KMS-11 (cell line): ENCODE data around the gene BTBD19.
A peak's percentile ranks its signal among the peaks of the same experiment; 100 is the strongest.

Experiments
- H2AFZ ChIP-seq: fragments of 200-600 bp; sonication (generic); 2 replicates; pipeline ENCODE4 v1.6.1; 2016; ENCODE audit warnings: antibody characterized with exemption, mixed run types, low read depth
- H3K27ac ChIP-seq: fragments of 200-600 bp; sonication (generic); 2 replicates; pipeline ENCODE4 v1.6.1; 2016; ENCODE audit warnings: mild to moderate bottlenecking, mixed run types
- H3K27me3 ChIP-seq: fragments of 200-600 bp; sonication (generic); 2 replicates; pipeline ENCODE4 v1.6.1; 2017; ENCODE audit warnings: mild to moderate bottlenecking, low read depth, mixed run types, moderate library complexity; ENCODE audit not compliant: insufficient read depth
- H3K36me3 ChIP-seq: fragments of 200-600 bp; sonication (generic); 2 replicates; pipeline ENCODE4 v1.6.1; 2017; ENCODE audit warnings: mild to moderate bottlenecking, mixed run types; ENCODE audit not compliant: insufficient read depth
- H3K4me1 ChIP-seq: fragments of 200-600 bp; sonication (generic); 2 replicates; pipeline ENCODE4 v1.6.1; 2016; ENCODE audit warnings: mild to moderate bottlenecking, low read depth, mixed run types; ENCODE audit not compliant: poor library complexity, severe bottlenecking
- H3K4me2 ChIP-seq: fragments of 200-600 bp; sonication (generic); 2 replicates; pipeline ENCODE4 v1.7.0; 2016; ENCODE audit warnings: mild to moderate bottlenecking, mixed run types
- H3K4me3 ChIP-seq: fragments of 200-600 bp; sonication (generic); IDR thresholded peaks from 2 replicates; pipeline ENCODE4 v1.6.1; 2017; ENCODE audit warnings: low read depth, low read length, mixed read lengths; ENCODE audit not compliant: insufficient read depth
- H3K79me2 ChIP-seq: fragments of 200-600 bp; sonication (generic); 2 replicates; pipeline ENCODE4 v1.6.1; 2016; ENCODE audit warnings: low read depth, mixed run types; ENCODE audit not compliant: insufficient read depth
- H3K9ac ChIP-seq: fragments of 200-600 bp; sonication (generic); 2 replicates; pipeline ENCODE4 v1.6.1; 2016; ENCODE audit warnings: mild to moderate bottlenecking, mixed run types
- H4K20me1 ChIP-seq: fragments of 200-600 bp; sonication (generic); 2 replicates; pipeline ENCODE4 v1.6.1; 2016; ENCODE audit warnings: mild to moderate bottlenecking, mixed run types; ENCODE audit not compliant: insufficient read depth
- TF ChIP-seq, protein P1 (sequence below): fragments of 200-600 bp; sonication (generic); conservative IDR thresholded peaks from 2 replicates; pipeline ENCODE4 v1.6.1; 2017; ENCODE audit warnings: low read depth, mild to moderate bottlenecking, antibody characterized with exemption, low read length, moderate library complexity, mixed read lengths

Gene BTBD19

DNA sequence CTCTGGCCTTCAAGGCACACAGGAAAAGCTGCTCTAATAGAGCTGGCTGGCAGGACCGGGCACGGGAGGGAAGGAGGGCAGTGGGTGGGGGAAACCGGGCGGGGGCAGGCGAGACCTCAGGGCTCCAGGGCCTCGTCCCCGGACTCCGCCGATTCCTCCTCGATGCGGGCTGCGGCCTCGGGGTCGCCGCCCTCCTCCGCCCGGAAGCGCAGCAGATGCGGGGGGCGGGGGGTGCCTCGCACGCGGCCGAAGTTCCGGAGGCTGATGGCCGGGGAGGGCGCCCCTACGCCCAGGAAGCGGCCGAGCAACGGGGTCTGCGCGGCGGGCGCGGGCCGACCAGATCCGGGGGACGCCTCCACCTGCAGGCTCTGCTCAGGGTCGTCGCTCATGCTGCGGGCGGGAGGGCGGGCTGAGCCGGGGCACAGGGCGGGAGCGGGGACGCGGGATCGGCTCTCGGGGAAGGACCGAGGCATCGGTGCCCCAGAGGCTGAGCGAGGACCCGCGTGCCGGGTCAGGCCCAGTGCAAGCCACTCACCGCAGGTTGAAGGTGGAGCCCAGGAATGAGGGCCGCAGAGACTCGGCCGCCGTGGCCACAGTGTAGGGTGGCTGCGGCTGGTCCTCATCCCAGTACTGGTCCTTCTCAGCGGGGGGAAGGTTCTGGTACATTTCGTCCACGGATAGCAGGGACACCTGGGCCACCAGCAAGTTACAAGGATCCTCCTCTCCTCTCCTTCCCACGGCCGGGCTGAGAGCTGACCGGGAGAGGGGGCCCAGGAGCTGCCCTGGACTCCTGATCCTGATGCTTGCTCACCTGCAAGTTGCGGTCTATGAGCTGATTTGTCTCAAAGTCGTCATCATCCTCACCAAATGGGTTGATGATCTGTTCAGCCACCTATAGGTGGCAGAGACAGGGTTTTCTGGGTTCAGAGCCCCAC is 24.0 kb upstream of the BTBD19 start:
- TF ChIP-seq, protein P1, sequence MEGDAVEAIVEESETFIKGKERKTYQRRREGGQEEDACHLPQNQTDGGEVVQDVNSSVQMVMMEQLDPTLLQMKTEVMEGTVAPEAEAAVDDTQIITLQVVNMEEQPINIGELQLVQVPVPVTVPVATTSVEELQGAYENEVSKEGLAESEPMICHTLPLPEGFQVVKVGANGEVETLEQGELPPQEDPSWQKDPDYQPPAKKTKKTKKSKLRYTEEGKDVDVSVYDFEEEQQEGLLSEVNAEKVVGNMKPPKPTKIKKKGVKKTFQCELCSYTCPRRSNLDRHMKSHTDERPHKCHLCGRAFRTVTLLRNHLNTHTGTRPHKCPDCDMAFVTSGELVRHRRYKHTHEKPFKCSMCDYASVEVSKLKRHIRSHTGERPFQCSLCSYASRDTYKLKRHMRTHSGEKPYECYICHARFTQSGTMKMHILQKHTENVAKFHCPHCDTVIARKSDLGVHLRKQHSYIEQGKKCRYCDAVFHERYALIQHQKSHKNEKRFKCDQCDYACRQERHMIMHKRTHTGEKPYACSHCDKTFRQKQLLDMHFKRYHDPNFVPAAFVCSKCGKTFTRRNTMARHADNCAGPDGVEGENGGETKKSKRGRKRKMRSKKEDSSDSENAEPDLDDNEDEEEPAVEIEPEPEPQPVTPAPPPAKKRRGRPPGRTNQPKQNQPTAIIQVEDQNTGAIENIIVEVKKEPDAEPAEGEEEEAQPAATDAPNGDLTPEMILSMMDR, result no peak
- Histone ChIP-seq H3K27me3 (no peaks in the 10 kb centered on the region), H3K27ac (0 out of 2 replicates have a peak overlapping the region, but pooled peaks have one; percentile 18), H2AFZ (no peak overlapping the region), H3K9ac (peak overlapping the region; percentile 48; the same call in 1 of the 2 replicates), H3K79me2 (peaks cover 2% of the 10 kb centered on the region; the same call in 1 of the 2 replicates), H3K36me3 (peaks cover 1% of the 10 kb centered on the region; the same call in 1 of the 2 replicates), H3K4me3 (no peak overlapping the region), H3K4me2 (peak overlapping the region; percentile 9; the same call in 1 of the 2 replicates), H4K20me1 (no peaks in the 10 kb centered on the region), H3K4me1 (no peaks in the 10 kb centered on the region)

DNA sequence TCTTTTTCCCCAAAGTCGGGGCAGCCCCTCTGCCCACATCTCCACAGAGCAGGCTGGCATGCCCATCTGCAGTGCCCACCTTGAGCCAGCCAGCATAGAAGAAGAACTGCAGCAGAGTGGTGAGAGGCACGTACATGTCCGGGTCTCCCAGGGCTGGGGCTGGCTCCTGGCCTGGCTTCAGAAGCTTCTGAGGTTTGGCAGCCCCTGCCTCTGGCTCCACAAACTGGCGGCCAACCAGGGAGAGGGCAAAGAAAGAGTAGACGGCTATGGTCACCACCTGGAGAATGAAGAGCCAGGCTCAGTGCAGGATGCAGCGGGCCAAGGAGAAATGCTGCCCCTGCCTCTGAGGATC is 23.3 kb upstream of the BTBD19 start:
- TF ChIP-seq, protein P1, result no peak

DNA sequence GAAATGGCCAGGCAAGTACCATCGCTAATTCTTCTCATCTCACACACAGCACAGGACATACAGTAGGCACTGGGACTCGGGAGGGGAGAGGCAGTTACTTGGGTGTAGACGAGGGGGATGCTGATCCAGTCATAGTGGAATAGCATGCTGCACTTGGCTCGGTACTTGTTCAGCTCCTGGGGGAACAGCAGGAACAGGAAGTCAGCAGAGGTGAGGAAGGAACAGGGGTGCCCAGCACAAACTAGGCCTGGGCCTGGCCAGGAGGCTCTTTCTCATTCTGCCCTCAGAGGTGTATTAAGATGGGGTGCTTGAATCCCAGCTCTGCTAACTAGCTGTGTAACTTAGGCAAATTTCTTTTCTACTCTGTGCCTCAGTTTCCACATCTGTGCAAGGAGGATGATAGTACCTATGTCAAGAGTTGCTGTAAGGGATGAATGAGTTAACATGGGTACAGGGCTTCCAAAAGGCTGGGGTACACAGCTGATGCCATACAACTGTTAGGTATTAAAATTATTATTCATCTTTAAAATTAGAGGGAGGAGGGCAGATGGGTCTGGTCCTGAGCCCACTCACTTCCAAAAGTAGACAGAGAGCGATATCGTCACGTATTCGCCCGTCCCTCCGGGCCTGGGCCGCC is 22.7 kb upstream of the BTBD19 start:
- Histone ChIP-seq H3K4me3 (no peak overlapping the region), H3K36me3 (no peaks in the 10 kb centered on the region), H3K4me2 (no peak overlapping the region), H2AFZ (no peak overlapping the region), H4K20me1 (no peaks in the 10 kb centered on the region), H3K4me1 (no peaks in the 10 kb centered on the region), H3K79me2 (no peaks in the 10 kb centered on the region), H3K27ac (no peak overlapping the region), H3K9ac (no peak overlapping the region), H3K27me3 (no peaks in the 10 kb centered on the region)
- TF ChIP-seq, protein P1, result no peak

More for the DNA sequence above, 23.3 kb upstream of the BTBD19 start:
- Histone ChIP-seq H2AFZ (no peak overlapping the region), H3K36me3 (no peaks in the 10 kb centered on the region), H3K4me1 (no peaks in the 10 kb centered on the region), H4K20me1 (no peaks in the 10 kb centered on the region), H3K9ac (no peak overlapping the region), H3K27ac (no peak overlapping the region), H3K79me2 (no peaks in the 10 kb centered on the region), H3K4me3 (no peak overlapping the region), H3K27me3 (no peaks in the 10 kb centered on the region), H3K4me2 (no peak overlapping the region)

DNA sequence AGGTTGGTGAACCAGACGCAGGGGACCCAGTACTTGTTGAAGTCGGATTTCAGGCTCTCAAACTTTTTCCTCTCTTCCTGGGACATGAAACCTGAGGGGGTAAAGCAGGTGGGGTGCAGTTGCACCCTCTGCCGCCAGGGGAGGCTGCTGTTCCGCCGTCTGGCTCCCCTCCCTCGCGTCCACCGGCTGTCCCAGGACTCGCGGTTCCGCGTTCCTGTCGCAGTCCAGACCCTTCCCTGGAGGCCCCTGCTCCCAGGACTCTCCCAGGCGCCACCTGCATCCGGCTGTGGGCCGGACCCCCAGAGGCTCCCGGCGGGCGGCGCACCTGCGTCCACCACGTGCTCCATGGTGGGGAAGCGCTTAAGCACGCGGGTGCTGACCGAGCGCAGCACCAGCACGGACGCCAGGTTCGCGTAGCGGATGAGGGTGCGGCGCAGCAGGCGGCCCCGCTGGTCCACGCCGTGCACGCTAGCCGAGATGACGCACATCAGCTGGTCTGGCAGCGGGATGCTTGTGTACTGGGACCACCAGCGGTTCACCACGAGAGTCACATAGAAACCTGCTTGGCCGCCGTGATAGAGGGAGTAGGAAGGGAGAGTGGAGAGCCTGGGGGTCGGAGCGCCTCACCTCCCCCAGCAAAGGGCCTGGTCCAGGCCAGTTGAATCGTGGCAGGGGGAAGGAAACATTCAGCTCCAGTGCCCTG is 22.0 kb upstream of the BTBD19 start:
- no peaks in the 10 kb centered on the region for H3K27me3 ChIP-seq
- no peak overlapping the region for H2AFZ ChIP-seq
- H3K9ac ChIP-seq, result no peak overlapping the region
- no peaks in the 10 kb centered on the region for H3K36me3 ChIP-seq
- no peak overlapping the region for H3K4me3 ChIP-seq
- H3K4me1 ChIP-seq, result no peaks in the 10 kb centered on the region
- no peak overlapping the region for H3K4me2 ChIP-seq
- TF ChIP-seq, protein P1, result peak; percentile 45; the same call in 1 of the 2 replicates
- H3K79me2 ChIP-seq, result no peaks in the 10 kb centered on the region
- no peaks in the 10 kb centered on the region for H4K20me1 ChIP-seq
- H3K27ac ChIP-seq, result no peak overlapping the region
